Common myeloid progenitor, CD34-positive (primary cell): ENCODE data around the gene ATP8B3.
"Not testable (repeated sequence)": the region's sequence is repeated elsewhere in the genome, so short reads cannot be mapped to it uniquely, and the experiment has no call there.

Experiments used
- CTCF ChIA-PET: fragments of 350-600 bp; sonication (Branson Sonifier 250); formaldehyde crosslinking; loops from one replicate; lab custom pipeline; 2021; ENCODE audit warnings: antibody characterized with exemption; lab: Charles Lee
- POLR2A ChIA-PET: fragments of 350-600 bp; sonication (Branson Sonifier 250); formaldehyde crosslinking; loops from one replicate; lab custom pipeline; 2021; ENCODE audit warnings: antibody characterized with exemption; lab: Charles Lee
- DNase-seq, 3 donors: peaks; one replicate each; pipeline versions ENCODE4 v3.0.0 to v3.0.0-alpha.2; 2013
- H3K27ac ChIP-seq, 2 experiments: 1 replicate in 1 of 2; 2 replicates in 1 of 2; pipeline ENCODE4 v1.7.0; 2013; ENCODE audit warnings: inconsistent platforms in 2 of 2, low read length in 2 of 2, mild to moderate bottlenecking in 2 of 2, low read depth in 1 of 2, moderate library complexity in 1 of 2; ENCODE audit not compliant: severe bottlenecking in 2 of 2, insufficient read depth in 1 of 2, poor library complexity in 1 of 2
- H3K27me3 ChIP-seq, 5 experiments: replicated peaks in 2 of 5; 1 replicate in 3 of 5; 2 replicates in 2 of 5; pipeline versions ENCODE4 v1.6.1 to v1.7.0; 2013; ENCODE audit warnings: low read length in 4 of 5, mild to moderate bottlenecking in 2 of 5, moderate library complexity in 2 of 5, inconsistent platforms in 1 of 5; ENCODE audit not compliant: insufficient read depth in 5 of 5, control insufficient read depth in 4 of 5
- H3K36me3 ChIP-seq, 4 experiments: 1 replicate in 2 of 4; 2 replicates in 2 of 4; pipeline versions ENCODE4 v1.6.1 to v1.7.0; 2013; ENCODE audit warnings: low read length in 3 of 4, control low read depth in 1 of 4, mild to moderate bottlenecking in 1 of 4; ENCODE audit not compliant: control insufficient read depth in 4 of 4, insufficient read depth in 4 of 4
- H3K4me1 ChIP-seq, 4 experiments: 1 replicate in 3 of 4; 2 replicates in 1 of 4; pipeline versions ENCODE4 v1.6.1 to v1.7.1; 2013; ENCODE audit warnings: low read length in 3 of 4, mild to moderate bottlenecking in 3 of 4, control low read depth in 1 of 4, inconsistent platforms in 1 of 4, moderate library complexity in 1 of 4; ENCODE audit not compliant: control insufficient read depth in 4 of 4, insufficient read depth in 4 of 4; ENCODE audit errors: control extremely low read depth in 1 of 4
- H3K4me3 ChIP-seq, 7 experiments: 1 replicate in 4 of 7; 2 replicates in 3 of 7; pipeline versions ENCODE4 v1.5.1 to v1.7.0; 2013; ENCODE audit warnings: mild to moderate bottlenecking in 7 of 7, low read length in 6 of 7, moderate library complexity in 6 of 7, inconsistent platforms in 2 of 7, low read depth in 2 of 7, control low read depth in 1 of 7; ENCODE audit not compliant: insufficient read depth in 4 of 7, control insufficient read depth in 1 of 7; ENCODE audit errors: extremely low read depth in 1 of 7
- H3K9me3 ChIP-seq, 5 experiments: 1 replicate in 4 of 5; 2 replicates in 1 of 5; pipeline versions ENCODE4 v1.6.1 to v1.7.1; 2013; ENCODE audit warnings: low read length in 4 of 5, mild to moderate bottlenecking in 2 of 5, inconsistent platforms in 1 of 5, low read depth in 1 of 5, moderate library complexity in 1 of 5; ENCODE audit not compliant: control insufficient read depth in 4 of 5, insufficient read depth in 2 of 5; ENCODE audit errors: control extremely low read depth in 1 of 5
- WGBS: methylation state at CpG from one replicate; pipeline ENCODE4 v1.1.5; 2013; ENCODE audit not compliant: insufficient coverage; 5-methylcytosine and 5-hydroxymethylcytosine counted together

Gene ATP8B3

GRCh38 chr19:1761528-1762242 is 50.4 kb downstream of the ATP8B3 start:
- 6% methylated on average over 24 of the region's 30 CpGs for WGBS
- H3K27ac ChIP-seq = no peak overlapping the region
- POLR2A ChIA-PET = no interaction called here
- H3K9me3 ChIP-seq = peaks cover 0 to 6% (median 0%) of the 10 kb centered on the region in 5 experiments
- peaks cover 0 to 99% (median 54%) of the 10 kb centered on the region in 5 experiments for H3K27me3 ChIP-seq
- CTCF ChIA-PET = interaction anchor here (1.4 to 2.3 kb wide), 5 partner anchors 11 to 89 kb away, joined by 4 to 7 read pairs (median 5); no protein-coding TSS in a partner anchor
- no peak for DNase-seq
- no peak overlapping the region for H3K4me3 ChIP-seq
- H3K36me3 ChIP-seq = no peaks in the 10 kb centered on the region
- peaks cover 0 to 14% (median 11%) of the 10 kb centered on the region in 4 experiments for H3K4me1 ChIP-seq

- POLR2A ChIA-PET, H3K9me3 ChIP-seq, H3K4me3 ChIP-seq, H3K36me3 ChIP-seq, DNase-seq, H3K27ac ChIP-seq: not testable (repeated sequence)
- WGBS = 20% methylated on average over 11 of the region's 15 CpGs
- Histone ChIP-seq H3K27me3 (peaks cover 0 to 99% (median 58%) of the 10 kb centered on the region in 5 experiments), H3K4me1 (peaks cover 0 to 17% (median 12%) of the 10 kb centered on the region in 4 experiments)
- CTCF ChIA-PET = interaction anchor here (1.0 to 2.3 kb wide), 8 partner anchors 10 to 138 kb away, joined by 3 to 7 read pairs (median 4); no protein-coding TSS in a partner anchor
Measured at GRCh38 chr19:1760786-1761527, 51.1 kb downstream of the ATP8B3 start.

- H3K27me3 ChIP-seq = peaks cover 0 to 99% (median 57%) of the 10 kb centered on the region in 5 experiments
- CTCF ChIA-PET = interaction anchor here (1.0 to 2.3 kb wide), 6 partner anchors 16 to 137 kb away, joined by 3 to 7 read pairs (median 3); no protein-coding TSS in a partner anchor
- no peak overlapping the region for H3K4me3 ChIP-seq
Measured at GRCh38 chr19:1760020-1760419, 52.1 kb downstream of the ATP8B3 start.

GRCh38 chr19:1758959-1759903 is 52.8 kb downstream of the ATP8B3 start:
- Histone ChIP-seq H3K27ac (no peak overlapping the region), H3K4me1 (peaks cover 0 to 27% (median 20%) of the 10 kb centered on the region in 4 experiments), H3K36me3 (no peaks in the 10 kb centered on the region), H3K27me3 (peaks cover 0 to 98% (median 51%) of the 10 kb centered on the region in 5 experiments), H3K4me3 (no peak overlapping the region), H3K9me3 (peaks cover 0 to 6% (median 0%) of the 10 kb centered on the region in 5 experiments)
- CTCF ChIA-PET = interaction anchor here (1.0 kb wide), 1 partner anchor 36 kb away, joined by 3 read pairs; no protein-coding TSS in a partner anchor
- WGBS = 32% methylated on average over 10 of the region's 16 CpGs
- POLR2A ChIA-PET = no interaction called here
- DNase-seq = no peak

More at GRCh38 chr19:1760020-1760419, 52.1 kb downstream of the ATP8B3 start:
- WGBS = 8% methylated on average over 16 of the region's 17 CpGs
- Histone ChIP-seq H3K4me1 (peaks cover 0 to 21% (median 14%) of the 10 kb centered on the region in 4 experiments), H3K9me3 (peaks cover 0 to 6% (median 0%) of the 10 kb centered on the region in 5 experiments), H3K27ac (no peak overlapping the region), H3K36me3 (no peaks in the 10 kb centered on the region)
- POLR2A ChIA-PET = no interaction called here
- no peak for DNase-seq

GRCh38 chr19:1758231-1758577 is 53.9 kb downstream of the ATP8B3 start:
- H3K9me3 ChIP-seq = no peaks in the 10 kb centered on the region
- no peak overlapping the region for H3K4me3 ChIP-seq
- H3K4me1 ChIP-seq = peaks cover 0 to 29% (median 21%) of the 10 kb centered on the region in 4 experiments
- ChIA-PET POLR2A (no interaction called here), CTCF (no interaction called here)
- H3K27ac ChIP-seq = no peak overlapping the region
- no peak for DNase-seq
- H3K27me3 ChIP-seq = peaks cover 0 to 92% (median 42%) of the 10 kb centered on the region in 5 experiments
- H3K36me3 ChIP-seq = no peaks in the 10 kb centered on the region
- WGBS = 0% methylated on average over 8 of the region's 10 CpGs

GRCh38 chr19:1757468-1758230 is 54.4 kb downstream of the ATP8B3 start:
- Histone ChIP-seq H3K9me3 (no peaks in the 10 kb centered on the region), H3K27ac (no peak overlapping the region), H3K4me1 (peaks cover 0 to 32% (median 23%) of the 10 kb centered on the region in 4 experiments), H3K4me3 (peak overlapping the region in 3 of 7 experiments; percentile 19 to 57 (median 38)), H3K36me3 (no peaks in the 10 kb centered on the region), H3K27me3 (peaks cover 0 to 94% (median 43%) of the 10 kb centered on the region in 5 experiments)
- no peak for DNase-seq
- POLR2A ChIA-PET = no interaction called here
- CTCF ChIA-PET = no interaction called here
- whole genome bisulfite sequencing = 1% methylated on average over 66 of the region's 86 CpGs
